DND-41 (cell line): Measurements from ENCODE around the gene RBM26.

ENCODE experiments used
- CTCF ChIP-seq: IDR thresholded peaks from 2 replicates; pipeline ENCODE4 v1.5.1; 2012; ENCODE audit warnings: borderline replicate concordance, low read length, moderate library complexity, mild to moderate bottlenecking; ENCODE audit not compliant: poor library complexity, severe bottlenecking; ENCODE audit errors: extremely low read depth
- EZH2 ChIP-seq: IDR thresholded peaks from 3 replicates; pipeline ENCODE4 v1.6.1; 2012; ENCODE audit warnings: borderline replicate concordance, low read depth, mild to moderate bottlenecking, moderate library complexity, low read length, inconsistent platforms; ENCODE audit not compliant: severe bottlenecking

GRCh38 chr13:79271616-79272015 lies 134.4 kb downstream of the RBM26 start:
- TF ChIP-seq CTCF (no peak), EZH2 (no peak)
